GM06990 (cell line): ENCODE measurements around the gene B3GNT7.

ENCODE experiments used
- DNase-seq: peaks from one replicate; pipeline ENCODE4 v3.0.0-alpha.2; 2011; ENCODE audit not compliant: insufficient read length; ENCODE audit errors: extremely low read depth
- H3K27me3 ChIP-seq: replicated peaks from 2 replicates; pipeline ENCODE4 v1.6.0; 2011; ENCODE audit warnings: low read length; ENCODE audit not compliant: control insufficient read depth, insufficient read depth
- H3K36me3 ChIP-seq: 2 replicates; pipeline ENCODE4 v1.5.1; 2011; ENCODE audit warnings: low read length; ENCODE audit not compliant: control insufficient read depth, insufficient read depth
- H3K4me3 ChIP-seq: replicated peaks from 2 replicates; pipeline ENCODE4 v1.5.1; 2011; ENCODE audit warnings: low read depth, mild to moderate bottlenecking, control low read depth, low read length
- TF ChIP-seq, protein P1 (sequence below): IDR thresholded peaks from 2 replicates; pipeline ENCODE4 v1.5.1; 2011; ENCODE audit warnings: low read length, control low read depth, mild to moderate bottlenecking, inconsistent platforms; ENCODE audit not compliant: insufficient read depth, poor library complexity, severe bottlenecking

B3GNT7 gene

DNA sequence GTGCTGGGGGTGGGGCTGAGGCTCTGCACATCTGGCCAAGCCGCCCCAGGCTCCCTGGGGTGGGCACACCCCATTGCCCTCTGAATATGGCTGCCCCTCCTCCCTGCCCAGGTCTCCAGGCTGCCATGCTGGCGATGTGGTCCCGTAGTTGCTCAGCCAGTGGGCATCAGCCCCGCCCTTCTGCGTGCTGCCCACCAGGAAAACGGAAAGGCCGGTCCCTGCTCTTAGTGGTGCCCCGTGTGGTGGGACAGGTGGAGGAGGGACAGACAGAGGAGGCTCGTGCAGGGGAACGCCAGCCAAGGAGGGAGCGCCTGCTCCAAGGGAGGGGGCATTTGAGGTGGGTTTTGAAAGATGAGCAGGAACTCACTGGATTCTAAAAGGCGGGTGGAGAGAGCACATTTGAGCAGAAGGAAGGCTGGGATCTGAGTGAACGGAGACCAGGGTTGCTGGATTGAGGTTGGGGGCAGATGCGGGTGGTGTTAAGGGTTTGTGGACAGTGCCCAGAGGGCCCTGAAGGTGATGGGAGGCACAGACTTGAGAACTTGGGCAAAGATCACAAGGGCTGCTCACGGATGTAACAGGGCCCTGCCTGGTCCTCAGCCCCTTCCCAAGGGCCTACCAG is 6.7 kb upstream of the B3GNT7 start:
- DNase-seq, result no peak
- TF ChIP-seq, protein P1, sequence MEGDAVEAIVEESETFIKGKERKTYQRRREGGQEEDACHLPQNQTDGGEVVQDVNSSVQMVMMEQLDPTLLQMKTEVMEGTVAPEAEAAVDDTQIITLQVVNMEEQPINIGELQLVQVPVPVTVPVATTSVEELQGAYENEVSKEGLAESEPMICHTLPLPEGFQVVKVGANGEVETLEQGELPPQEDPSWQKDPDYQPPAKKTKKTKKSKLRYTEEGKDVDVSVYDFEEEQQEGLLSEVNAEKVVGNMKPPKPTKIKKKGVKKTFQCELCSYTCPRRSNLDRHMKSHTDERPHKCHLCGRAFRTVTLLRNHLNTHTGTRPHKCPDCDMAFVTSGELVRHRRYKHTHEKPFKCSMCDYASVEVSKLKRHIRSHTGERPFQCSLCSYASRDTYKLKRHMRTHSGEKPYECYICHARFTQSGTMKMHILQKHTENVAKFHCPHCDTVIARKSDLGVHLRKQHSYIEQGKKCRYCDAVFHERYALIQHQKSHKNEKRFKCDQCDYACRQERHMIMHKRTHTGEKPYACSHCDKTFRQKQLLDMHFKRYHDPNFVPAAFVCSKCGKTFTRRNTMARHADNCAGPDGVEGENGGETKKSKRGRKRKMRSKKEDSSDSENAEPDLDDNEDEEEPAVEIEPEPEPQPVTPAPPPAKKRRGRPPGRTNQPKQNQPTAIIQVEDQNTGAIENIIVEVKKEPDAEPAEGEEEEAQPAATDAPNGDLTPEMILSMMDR, result no peak
- no peak overlapping the region for H3K4me3 ChIP-seq
- no peaks in the 10 kb centered on the region for H3K27me3 ChIP-seq
- H3K36me3 ChIP-seq, result peaks cover 2% of the 10 kb centered on the region

DNA sequence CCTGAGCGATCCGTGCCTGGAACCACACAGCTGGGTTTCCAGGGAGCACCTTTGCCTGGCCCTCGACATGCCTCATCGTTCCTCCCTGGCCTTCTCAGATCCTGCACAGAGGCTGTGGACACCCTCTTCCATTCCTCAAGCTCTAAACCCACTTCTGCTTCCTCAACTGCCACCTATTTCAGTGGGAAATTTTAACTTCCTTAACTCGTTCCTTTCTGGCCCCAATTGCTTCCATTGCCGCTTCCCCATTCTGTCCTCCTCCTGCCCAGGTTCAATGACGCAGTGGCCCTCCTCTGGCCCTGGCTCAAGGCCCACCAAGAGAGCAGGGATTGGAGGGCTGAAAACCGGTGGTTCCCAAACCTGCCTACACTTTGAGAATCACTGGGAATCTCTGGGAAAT is 4.8 kb upstream of the B3GNT7 start:
- DNase-seq, result no peak
- TF ChIP-seq, protein P1, result no peak
- Histone ChIP-seq H3K4me3 (no peak overlapping the region), H3K27me3 (no peaks in the 10 kb centered on the region), H3K36me3 (peaks cover 2% of the 10 kb centered on the region)

DNA sequence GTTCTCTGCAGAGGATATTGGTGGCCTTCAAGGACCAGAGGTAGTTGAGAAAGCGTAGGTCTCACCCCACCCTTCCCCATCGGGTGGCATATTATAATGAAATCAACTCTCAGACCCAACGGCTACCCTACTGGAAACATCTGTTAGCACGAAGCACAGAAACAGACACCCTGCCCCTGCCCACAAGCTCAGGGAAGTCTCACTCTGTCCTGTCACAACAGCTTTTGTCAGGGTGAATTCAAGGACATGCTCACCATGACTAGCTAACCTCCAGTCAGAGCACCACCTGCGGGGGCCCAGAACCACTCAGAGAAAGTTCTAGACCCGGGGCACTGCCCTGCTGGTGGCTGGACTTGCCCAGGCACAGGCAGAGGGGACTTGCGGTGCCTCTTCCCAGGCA is 3.5 kb upstream of the B3GNT7 start:
- no peak for DNase-seq
- TF ChIP-seq, protein P1, result no peak

DNA sequence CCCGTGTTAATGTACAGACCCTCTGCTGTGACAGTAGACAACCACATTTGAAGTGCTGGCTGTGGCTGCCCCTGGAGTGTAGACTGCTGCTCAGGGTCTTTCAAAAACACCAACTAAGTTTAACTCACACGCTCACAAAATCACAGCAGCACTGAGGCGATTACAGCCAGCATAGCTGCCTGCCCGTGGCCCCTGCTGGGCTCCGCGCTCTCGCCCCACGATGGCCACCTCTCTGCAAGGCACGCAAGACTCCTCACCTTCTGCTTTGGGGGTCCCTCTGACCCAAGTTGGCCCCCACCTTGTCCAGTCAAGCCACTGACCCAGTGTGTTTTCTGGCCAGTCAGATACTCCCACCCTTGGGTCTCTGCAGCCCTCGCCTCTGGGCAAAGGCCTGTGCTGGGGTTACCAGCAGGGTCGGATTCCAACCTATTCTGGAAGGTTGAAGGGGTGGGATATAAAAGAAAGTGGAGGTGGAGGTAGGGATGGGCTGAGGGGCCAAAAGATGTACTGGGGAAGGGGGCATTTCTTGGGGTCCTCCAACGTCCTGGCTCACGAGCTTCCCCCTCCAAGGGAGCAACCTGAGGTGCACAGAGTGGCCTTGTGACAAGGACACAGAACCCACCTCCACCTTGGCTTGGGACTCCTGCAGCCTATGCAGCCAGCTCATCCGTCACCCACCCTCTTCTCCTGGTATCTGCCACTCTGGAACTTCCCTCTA is 2.9 kb upstream of the B3GNT7 start:
- Histone ChIP-seq H3K4me3 (peak overlapping the region; percentile 51), H3K27me3 (no peaks in the 10 kb centered on the region), H3K36me3 (peaks cover 2% of the 10 kb centered on the region)
- no peak for DNase-seq
- TF ChIP-seq, protein P1, result no peak

More for the DNA sequence above, 3.5 kb upstream of the B3GNT7 start:
- no peaks in the 10 kb centered on the region for H3K27me3 ChIP-seq
- no peak overlapping the region; the same call in 1 of the 2 replicates for H3K4me3 ChIP-seq
- peaks cover 2% of the 10 kb centered on the region for H3K36me3 ChIP-seq

DNA sequence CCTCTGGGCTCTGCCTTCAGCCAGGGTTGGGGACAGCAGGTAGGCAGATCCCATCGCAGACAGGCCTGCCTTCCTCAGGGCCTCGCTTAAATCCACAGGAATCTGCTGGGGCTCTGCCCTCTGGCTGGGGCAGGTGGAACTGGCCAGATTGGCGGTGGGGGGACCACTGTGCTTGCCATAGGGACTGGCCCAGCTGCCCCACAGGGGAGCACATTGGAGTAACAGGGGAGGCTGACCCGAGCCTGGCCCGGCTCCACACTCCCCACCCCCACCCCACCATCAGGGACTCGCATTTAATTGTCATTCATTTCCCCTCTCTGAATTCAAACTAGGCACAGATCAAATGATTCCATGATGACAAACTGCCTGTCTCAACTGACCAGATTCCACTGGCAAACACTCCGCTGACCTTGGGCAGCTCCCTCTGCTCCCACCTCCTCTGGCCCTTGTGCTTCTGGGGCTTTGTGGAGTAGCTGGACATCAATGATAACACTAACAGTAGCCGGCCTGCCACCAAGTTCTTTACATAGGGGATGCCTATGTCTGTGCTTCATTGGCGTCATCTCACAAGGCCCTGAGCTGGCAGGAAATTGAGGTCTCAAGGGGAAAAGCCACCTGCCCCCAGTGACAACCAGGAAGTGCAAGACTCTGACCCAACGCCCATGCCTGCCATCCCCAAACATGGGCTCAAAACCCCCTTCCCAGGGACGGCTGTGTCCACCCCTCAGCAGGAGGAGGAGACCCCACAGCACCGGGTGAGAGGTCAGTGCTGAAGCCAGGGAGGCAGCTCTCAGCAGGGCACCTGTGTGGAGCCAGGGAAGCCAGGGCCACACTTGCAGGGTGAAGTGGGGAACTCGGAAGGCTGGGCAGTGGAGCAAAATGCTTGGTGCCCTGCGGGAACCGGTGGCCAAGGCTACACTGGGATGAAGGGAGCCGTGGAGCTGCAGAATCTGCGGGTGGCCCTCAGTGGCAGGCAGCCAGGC is 2.1 kb upstream of the B3GNT7 start:
- Histone ChIP-seq H3K4me3 (peak overlapping the region; percentile 67), H3K36me3 (peaks cover 2% of the 10 kb centered on the region), H3K27me3 (no peaks in the 10 kb centered on the region)
- TF ChIP-seq, protein P1, result peak; percentile 45
- peak; percentile 81 for DNase-seq
